ENCODE results near the gene AFF1.
"Not testable (repeated sequence)": the region's sequence is repeated elsewhere in the genome, so short reads cannot be mapped to it uniquely, and the experiment has no call there.

Gene AFF1

DNA sequence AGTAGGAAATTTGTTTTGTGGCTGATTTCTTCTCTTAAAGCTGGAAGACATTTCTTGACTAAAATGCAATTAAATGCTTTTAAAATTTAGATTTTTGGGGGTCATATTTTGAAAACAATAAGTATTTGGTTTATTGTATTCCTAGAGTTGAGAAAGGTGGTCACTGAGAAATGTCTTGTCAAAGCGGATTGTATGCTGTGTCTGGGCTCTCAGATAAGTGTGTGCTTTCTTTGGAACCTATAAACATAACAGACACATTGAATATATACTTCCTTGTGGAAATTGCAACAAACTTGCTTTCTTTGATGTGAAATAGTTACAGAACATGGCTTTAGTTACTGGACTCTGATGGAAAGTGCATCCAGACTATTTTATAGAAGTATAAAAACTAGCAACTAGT, 75.4 kb downstream of the AFF1 start:
- TF ChIP-seq, protein P1, sequence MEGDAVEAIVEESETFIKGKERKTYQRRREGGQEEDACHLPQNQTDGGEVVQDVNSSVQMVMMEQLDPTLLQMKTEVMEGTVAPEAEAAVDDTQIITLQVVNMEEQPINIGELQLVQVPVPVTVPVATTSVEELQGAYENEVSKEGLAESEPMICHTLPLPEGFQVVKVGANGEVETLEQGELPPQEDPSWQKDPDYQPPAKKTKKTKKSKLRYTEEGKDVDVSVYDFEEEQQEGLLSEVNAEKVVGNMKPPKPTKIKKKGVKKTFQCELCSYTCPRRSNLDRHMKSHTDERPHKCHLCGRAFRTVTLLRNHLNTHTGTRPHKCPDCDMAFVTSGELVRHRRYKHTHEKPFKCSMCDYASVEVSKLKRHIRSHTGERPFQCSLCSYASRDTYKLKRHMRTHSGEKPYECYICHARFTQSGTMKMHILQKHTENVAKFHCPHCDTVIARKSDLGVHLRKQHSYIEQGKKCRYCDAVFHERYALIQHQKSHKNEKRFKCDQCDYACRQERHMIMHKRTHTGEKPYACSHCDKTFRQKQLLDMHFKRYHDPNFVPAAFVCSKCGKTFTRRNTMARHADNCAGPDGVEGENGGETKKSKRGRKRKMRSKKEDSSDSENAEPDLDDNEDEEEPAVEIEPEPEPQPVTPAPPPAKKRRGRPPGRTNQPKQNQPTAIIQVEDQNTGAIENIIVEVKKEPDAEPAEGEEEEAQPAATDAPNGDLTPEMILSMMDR (IDR thresholded peaks at IDR 0.05; ENCODE audit: borderline replicate concordance, control extremely low read depth, extremely low read depth, insufficient read depth, missing control alignments): no peak
- no peak for DNase-seq (ENCODE audit: low spot score)
- in situ Hi-C loops (cut with MboI; ENCODE audit: low sequenced_read_pairs, unreplicated experiment): no loop called here

DNA sequence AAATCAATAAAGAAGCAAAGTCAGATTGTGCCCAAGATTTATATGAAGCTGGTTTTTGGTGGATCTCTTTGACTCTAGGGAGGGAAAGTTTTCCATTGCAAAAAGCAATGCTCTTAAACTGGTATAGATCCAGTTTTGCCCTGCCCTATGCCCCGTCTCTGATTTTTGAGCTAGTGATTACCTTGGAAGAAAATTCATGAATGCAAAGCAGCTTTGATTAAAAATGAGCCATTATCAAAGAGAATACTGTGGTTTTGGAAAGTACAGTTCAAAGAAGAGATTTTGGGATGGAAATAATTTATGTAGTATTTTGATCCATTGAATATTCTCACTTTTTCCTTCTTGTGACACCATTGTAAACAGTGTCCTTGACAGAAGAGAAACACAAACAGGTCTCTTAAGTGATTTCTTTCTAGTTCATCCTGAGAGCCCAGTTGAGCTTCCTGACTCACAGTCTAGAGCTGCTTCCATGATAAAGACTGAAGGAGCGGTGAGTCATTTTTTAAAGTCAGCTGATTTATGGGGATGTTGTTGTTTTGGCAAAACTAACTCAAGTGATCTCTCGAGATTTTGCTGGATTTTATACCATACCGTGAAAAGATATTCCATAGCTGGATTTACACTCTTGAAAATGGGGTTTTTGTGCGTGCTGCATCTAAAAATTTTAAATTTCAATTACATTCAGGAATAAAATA, 76.7 kb downstream of the AFF1 start:
- in situ Hi-C loops (cut with MboI; ENCODE audit: low sequenced_read_pairs, unreplicated experiment): no loop called here
- TF ChIP-seq, protein P1 (IDR thresholded peaks at IDR 0.05; ENCODE audit: borderline replicate concordance, control extremely low read depth, extremely low read depth, insufficient read depth, missing control alignments): no peak
- no peak for DNase-seq (ENCODE audit: low spot score)

DNA sequence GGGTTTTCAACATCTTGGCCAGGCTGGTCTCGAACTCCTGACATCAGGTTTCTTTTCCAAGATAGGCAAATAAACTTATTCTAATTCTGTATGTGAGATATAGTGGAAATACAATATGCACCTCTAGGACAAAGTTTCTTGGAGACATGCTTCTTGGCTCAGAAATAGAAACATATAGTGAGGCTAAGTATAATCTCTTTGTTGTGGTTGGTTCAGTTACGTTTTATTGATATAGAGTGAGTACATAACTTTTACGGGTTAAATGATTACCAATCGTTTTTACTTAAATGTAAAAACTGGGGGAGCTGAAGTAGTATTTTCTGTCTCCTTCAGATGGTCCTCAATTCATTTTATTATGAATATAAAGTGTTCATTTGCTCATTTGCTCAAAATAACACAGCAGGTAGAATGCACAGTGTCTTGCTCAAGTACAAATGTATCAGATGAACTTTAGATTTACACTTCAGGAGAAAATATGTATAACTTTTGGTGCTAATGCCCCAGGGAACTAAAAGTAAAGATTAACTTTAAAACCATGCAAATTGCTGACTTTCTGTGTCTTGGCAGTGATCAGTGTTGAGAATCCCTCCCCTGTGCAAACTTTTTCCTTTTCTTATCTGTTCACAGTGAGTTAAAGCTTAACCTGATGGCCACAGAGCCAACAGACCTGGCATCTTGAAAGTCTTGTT, 77.6 kb downstream of the AFF1 start:
- no peak for DNase-seq (ENCODE audit: low spot score)
- TF ChIP-seq, protein P1 (IDR thresholded peaks at IDR 0.05; ENCODE audit: borderline replicate concordance, control extremely low read depth, extremely low read depth, insufficient read depth, missing control alignments): no peak
- in situ Hi-C loops (cut with MboI; ENCODE audit: low sequenced_read_pairs, unreplicated experiment): no loop called here

DNA sequence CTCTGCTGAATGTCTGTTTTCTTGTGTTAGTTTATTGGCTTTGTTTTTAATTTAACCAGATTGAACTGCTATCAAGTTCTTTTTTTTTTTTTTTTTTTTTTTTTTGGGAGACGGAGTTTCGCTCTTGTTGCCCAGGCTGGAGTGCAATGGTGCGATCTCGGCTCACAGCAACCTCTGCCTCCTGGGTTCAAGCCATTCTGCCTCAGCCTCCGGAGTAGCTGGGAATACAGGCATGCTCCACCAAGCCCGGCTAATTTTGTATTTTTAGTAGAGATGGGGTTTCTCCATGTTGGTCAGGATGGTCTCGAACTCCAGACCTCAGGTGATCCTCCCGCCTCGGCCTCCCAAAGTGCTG, 78.1 kb downstream of the AFF1 start:
- in situ Hi-C loops (cut with MboI; ENCODE audit: low sequenced_read_pairs, unreplicated experiment); DNase-seq (ENCODE audit: low spot score): not testable (repeated sequence)

DNA sequence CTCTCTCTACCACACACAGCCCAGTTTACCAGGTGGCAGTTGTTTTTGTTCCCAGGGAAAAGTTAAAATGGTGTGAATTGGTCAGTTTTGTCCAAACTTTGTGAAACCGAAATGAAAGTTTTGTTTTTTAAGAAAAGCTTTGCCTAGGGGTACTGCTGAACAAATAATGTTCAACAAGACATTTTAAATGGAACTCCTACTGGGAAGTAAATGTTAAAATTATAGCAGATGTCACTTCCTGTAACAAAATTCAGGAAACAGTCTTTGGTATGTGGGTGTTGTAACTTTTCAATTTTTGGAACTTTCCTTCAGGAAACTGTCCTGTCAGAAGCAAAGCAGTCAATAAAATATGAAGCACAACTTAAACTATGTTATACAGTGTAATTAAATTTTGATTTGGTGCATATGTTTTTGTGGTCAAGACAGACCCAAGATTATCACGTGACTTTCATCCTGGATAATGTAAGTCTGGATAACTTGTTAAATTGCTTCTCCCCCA, 79.5 kb downstream of the AFF1 start:
- DNase-seq (ENCODE audit: low spot score): no peak
- TF ChIP-seq, protein P1 (IDR thresholded peaks at IDR 0.05; ENCODE audit: borderline replicate concordance, control extremely low read depth, extremely low read depth, insufficient read depth, missing control alignments): no peak
- in situ Hi-C loops (cut with MboI; ENCODE audit: low sequenced_read_pairs, unreplicated experiment): no loop called here

DNA sequence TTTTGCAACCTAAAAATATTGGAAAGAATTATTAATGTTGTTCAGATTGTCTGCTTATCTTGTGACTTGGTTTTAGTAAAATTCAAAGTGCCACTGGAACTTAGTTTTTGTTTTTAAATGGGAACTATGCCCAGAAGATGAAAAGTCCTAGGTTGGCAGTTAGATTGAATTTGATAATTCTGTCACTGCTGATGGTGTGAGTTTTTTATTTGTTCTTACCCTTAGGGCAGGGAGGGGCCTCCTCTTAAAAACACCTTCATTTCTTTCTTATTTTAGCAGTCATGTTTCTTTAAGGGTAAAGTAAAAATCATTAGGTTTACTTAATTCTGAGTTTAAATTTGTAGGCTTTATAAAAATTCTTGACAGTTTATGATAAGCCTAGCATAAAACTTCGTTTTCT, 80.6 kb downstream of the AFF1 start:
- TF ChIP-seq, protein P1 (IDR thresholded peaks at IDR 0.05; ENCODE audit: borderline replicate concordance, control extremely low read depth, extremely low read depth, insufficient read depth, missing control alignments): no peak
- in situ Hi-C loops (cut with MboI; ENCODE audit: low sequenced_read_pairs, unreplicated experiment): no loop called here

More for the DNA sequence above, 80.6 kb downstream of the AFF1 start:
- no peak for DNase-seq (ENCODE audit: low spot score)
